ENCODE data around the gene IKZF3.

DNA sequence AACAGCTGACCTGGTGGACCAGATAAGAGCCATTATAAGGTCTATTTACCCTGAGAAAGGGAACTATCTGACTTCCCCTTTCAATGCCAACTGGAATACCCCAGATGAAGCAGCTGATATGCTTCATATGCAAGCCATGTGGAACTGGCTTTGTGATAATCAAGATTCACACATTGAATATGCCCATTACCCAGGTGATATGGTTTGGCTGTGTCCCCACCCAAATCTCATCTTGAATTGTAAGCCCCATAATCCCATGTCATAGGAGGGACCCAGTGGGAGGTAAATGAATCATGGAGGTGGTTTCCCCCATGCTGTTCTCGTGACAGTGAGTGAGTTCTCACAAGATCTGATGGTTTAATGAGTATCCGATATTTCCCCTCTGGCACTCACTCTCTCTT lies 42.1 kb downstream of the IKZF3 start:
- TF ChIP-seq, protein P1, sequence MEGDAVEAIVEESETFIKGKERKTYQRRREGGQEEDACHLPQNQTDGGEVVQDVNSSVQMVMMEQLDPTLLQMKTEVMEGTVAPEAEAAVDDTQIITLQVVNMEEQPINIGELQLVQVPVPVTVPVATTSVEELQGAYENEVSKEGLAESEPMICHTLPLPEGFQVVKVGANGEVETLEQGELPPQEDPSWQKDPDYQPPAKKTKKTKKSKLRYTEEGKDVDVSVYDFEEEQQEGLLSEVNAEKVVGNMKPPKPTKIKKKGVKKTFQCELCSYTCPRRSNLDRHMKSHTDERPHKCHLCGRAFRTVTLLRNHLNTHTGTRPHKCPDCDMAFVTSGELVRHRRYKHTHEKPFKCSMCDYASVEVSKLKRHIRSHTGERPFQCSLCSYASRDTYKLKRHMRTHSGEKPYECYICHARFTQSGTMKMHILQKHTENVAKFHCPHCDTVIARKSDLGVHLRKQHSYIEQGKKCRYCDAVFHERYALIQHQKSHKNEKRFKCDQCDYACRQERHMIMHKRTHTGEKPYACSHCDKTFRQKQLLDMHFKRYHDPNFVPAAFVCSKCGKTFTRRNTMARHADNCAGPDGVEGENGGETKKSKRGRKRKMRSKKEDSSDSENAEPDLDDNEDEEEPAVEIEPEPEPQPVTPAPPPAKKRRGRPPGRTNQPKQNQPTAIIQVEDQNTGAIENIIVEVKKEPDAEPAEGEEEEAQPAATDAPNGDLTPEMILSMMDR (IDR thresholded peaks at IDR 0.05; ENCODE audit: borderline replicate concordance, extremely low read depth, low read length, poor library complexity, severe bottlenecking) = no peak
- no peak for TF ChIP-seq EZH2 (IDR thresholded peaks at IDR 0.05; ENCODE audit: borderline replicate concordance, low read depth, low read length, severe bottlenecking)
